ENCODE data around the gene SCYGR6. TPM values are rescaled to one million over a fixed set of nuclear protein-coding genes. Genes with fewer than 3 reads are reported as not detected.
A peak's percentile ranks its signal among the peaks of the same experiment; 100 is the strongest.

The SCYGR6 gene, protein sequence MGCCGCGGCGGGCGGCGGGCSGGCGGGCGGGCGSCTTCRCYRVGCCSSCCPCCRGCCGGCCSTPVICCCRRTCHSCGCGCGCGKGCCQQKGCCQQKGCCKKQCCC
- not detected for polyA plus RNA-seq (2012; ENCODE audit: low read depth, missing spikeins)

DNA sequence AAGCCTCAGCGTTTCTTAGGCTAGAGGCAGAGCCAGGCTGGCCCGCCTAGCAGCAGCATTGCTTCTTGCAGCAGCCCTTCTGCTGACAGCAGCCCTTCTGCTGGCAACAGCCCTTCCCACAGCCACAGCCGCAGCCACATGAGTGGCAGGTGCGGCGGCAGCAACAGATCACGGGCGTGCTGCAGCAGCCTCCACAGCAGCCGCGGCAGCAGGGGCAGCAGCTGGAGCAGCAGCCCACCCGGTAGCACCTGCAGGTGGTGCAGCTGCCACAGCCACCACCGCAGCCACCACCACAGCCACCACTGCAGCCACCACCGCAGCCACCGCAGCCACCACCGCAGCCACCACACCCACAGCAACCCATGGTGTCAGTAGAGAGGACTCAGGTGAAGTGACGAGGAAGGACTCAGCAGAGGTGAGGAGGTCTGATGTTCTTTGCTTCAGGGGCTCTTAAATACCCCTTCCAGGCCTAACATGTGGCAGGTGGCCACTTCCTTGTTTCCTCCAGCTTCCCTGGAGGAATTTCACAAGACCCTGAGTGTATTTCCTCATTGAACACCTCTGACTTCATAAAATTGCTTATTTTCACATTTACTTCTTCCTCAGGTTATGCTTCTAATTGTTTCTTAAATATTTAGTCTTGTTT is at the start of gene SCYGR6:
SCYGR6 (minus strand) TSS at position 364 of the 646 bp plus-strand sequence; CDS start at position 364, 0 bp downstream.
- DNase-seq (ENCODE audit: insufficient read length, low spot score) (no peak), FAIRE-seq (no peak)
- TF ChIP-seq PAX5 (IDR thresholded peaks at IDR 0.05; ENCODE audit: insufficient read depth, low read length, severe bottlenecking) (no peak), POLR2AphosphoS5 (IDR thresholded peaks at IDR 0.05; ENCODE audit: low read depth, low read length) (no peak), POLR2A (IDR thresholded peaks at IDR 0.05; ENCODE audit: low read depth, low read length) (no peak), POU2F2 (IDR thresholded peaks at IDR 0.05; ENCODE audit: low read depth, low read length) (no peak), SPI1 (IDR thresholded peaks at IDR 0.05; ENCODE audit: low read depth, low read length) (no peak), TAF1 (IDR thresholded peaks at IDR 0.05; ENCODE audit: low read depth, low read length) (no peak)

DNA sequence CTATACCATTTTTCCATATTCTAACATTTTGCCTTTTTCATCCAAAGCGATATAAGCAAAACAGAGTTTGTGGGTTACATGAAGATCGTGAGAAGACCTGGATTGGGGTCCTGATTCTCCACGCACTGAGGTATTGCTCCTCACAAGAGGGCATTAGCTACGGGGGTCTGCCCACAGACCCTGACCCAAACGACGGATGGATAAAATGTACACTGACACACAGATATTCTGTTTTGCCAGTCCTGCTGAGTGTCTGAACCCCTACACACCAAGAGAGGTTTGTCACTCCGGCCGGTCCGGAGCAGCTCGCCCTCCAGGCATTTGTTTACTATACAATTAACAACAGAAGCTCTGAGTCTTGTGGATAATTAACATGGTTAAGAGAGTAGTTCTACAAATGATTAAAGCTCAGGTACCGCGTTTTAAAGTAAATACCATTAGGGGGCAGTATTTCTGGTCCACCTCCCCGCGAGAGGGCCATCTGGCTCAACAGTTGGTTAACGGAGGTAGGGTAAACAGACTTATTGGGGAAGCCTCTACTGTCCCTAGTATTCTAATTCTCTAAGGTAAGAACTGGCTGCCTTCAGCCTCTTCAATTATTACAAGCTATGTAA is 49.6 kb upstream of the SCYGR6 start:
- DNase-seq (ENCODE audit: insufficient read length, low spot score) (no peak), FAIRE-seq (peak; percentile 48)
- TF ChIP-seq PAX5 (IDR thresholded peaks at IDR 0.05; ENCODE audit: insufficient read depth, low read length, severe bottlenecking) (no peak), POU2F2 (IDR thresholded peaks at IDR 0.05; ENCODE audit: low read depth, low read length) (no peak), POLR2A (IDR thresholded peaks at IDR 0.05; ENCODE audit: low read depth, low read length) (no peak), TAF1 (IDR thresholded peaks at IDR 0.05; ENCODE audit: low read depth, low read length) (no peak), SPI1 (IDR thresholded peaks at IDR 0.05; ENCODE audit: low read depth, low read length) (no peak), POLR2AphosphoS5 (IDR thresholded peaks at IDR 0.05; ENCODE audit: low read depth, low read length) (no peak)

DNA sequence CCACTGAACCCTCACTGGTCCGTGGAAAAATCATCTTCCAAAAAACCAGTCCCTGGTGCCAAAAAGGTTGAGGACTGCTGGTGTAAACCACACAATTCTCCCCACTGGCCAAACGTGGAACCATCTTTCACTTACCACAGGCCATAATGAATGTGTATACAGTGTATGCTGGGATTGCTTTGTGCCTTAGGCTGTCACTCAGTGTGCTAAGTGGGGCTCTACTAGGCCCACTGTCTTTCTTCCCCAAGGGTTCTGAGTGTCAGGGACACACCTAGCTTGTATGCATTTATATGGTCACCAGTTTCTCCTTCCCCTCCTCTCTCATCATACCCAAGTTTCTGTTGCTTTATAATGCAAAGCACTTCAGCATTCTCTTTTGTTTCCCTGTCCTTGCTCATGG is 48.4 kb upstream of the SCYGR6 start:
- TF ChIP-seq PAX5 (IDR thresholded peaks at IDR 0.05; ENCODE audit: insufficient read depth, low read length, severe bottlenecking), result no peak
- TF ChIP-seq SPI1 (IDR thresholded peaks at IDR 0.05; ENCODE audit: low read depth, low read length), result no peak
- TF ChIP-seq TAF1 (IDR thresholded peaks at IDR 0.05; ENCODE audit: low read depth, low read length), result no peak
- no peak for TF ChIP-seq POU2F2 (IDR thresholded peaks at IDR 0.05; ENCODE audit: low read depth, low read length)
- no peak for TF ChIP-seq POLR2A (IDR thresholded peaks at IDR 0.05; ENCODE audit: low read depth, low read length)
- no peak for TF ChIP-seq POLR2AphosphoS5 (IDR thresholded peaks at IDR 0.05; ENCODE audit: low read depth, low read length)
- DNase-seq (ENCODE audit: insufficient read length, low spot score), result no peak
- no peak for FAIRE-seq

DNA sequence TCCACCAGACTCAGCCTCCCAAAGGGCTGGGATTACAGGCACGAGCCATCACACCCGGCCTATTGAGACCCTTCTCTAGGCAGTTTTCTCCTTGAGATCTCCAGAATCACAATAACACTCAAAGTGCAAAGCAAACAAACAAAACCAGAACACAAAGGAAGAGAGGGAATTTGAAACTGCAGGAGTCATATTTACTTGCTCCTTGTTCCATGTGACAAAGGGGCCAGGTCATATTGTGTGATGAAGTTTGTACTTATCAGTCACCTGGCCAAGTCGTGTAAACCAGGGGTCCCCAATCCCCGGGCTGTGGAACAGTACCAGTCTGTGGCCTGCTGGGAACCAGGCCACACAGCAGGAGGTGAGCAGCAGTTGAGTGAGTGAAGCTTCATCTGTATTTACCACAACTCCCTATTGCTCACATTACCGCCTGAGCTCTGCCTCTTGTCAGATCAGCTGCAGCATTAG is 47.7 kb upstream of the SCYGR6 start:
- no peak for DNase-seq (ENCODE audit: insufficient read length, low spot score)
- FAIRE-seq, result no peak
- TF ChIP-seq POLR2AphosphoS5 (IDR thresholded peaks at IDR 0.05; ENCODE audit: low read depth, low read length), result no peak

DNA sequence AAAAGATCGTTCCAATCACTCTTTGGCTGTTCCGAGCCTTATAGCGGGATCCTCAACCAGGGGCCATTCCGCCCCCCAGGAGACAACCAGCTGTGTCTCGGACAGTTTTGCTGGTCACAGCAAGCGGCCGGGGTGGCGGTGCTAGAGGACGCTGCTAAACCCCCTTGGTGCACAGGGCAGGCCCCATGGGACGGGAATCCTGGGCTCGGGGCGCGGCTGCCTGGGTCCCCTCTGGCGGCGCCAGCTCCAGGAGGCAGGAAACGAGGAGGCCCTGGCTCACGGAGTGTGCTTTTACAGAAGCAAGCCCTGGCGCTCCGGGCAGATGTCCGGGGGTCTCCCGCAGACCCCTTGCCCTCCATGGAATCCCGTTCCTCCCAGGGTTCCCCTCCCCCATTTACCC is 43.3 kb upstream of the SCYGR6 start:
- DNase-seq (ENCODE audit: insufficient read length, low spot score) (no peak), FAIRE-seq (no peak)
- TF ChIP-seq SPI1 (IDR thresholded peaks at IDR 0.05; ENCODE audit: low read depth, low read length) (no peak), POLR2A (IDR thresholded peaks at IDR 0.05; ENCODE audit: low read depth, low read length) (no peak), TAF1 (IDR thresholded peaks at IDR 0.05; ENCODE audit: low read depth, low read length) (no peak), PAX5 (IDR thresholded peaks at IDR 0.05; ENCODE audit: insufficient read depth, low read length, severe bottlenecking) (no peak), POU2F2 (IDR thresholded peaks at IDR 0.05; ENCODE audit: low read depth, low read length) (no peak), POLR2AphosphoS5 (IDR thresholded peaks at IDR 0.05; ENCODE audit: low read depth, low read length) (no peak)

DNA sequence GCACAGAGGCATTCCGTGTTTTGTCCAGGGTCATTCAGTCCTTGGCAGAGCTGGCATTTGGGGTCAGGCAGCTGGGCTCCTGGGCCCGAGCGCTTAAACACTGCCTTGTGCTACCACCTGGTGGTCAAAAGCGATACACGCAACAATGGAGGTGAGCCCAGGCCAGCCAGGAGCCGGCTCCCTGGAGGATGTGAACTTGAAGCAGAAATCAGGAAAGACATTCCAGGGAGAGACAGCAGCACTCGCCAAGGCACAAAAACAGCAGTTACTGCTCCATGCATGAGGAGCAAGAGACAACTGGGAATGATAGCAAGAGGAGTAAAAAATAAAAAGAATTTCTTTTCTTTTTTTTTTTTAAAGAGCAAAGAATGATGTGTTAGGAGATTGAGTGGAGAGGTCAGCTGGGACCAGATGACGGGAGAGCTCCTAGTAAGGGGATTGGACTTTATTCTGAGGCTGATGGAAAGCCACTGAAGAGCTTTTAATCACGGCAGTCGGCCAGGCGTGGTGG is 41.9 kb upstream of the SCYGR6 start:
- DNase-seq (ENCODE audit: insufficient read length, low spot score) (peak; percentile 71), FAIRE-seq (peak; percentile 78)
- TF ChIP-seq POU2F2 (IDR thresholded peaks at IDR 0.05; ENCODE audit: low read depth, low read length) (no peak), POLR2A (IDR thresholded peaks at IDR 0.05; ENCODE audit: low read depth, low read length) (no peak), TAF1 (IDR thresholded peaks at IDR 0.05; ENCODE audit: low read depth, low read length) (no peak), SPI1 (IDR thresholded peaks at IDR 0.05; ENCODE audit: low read depth, low read length) (no peak), PAX5 (IDR thresholded peaks at IDR 0.05; ENCODE audit: insufficient read depth, low read length, severe bottlenecking) (no peak), POLR2AphosphoS5 (IDR thresholded peaks at IDR 0.05; ENCODE audit: low read depth, low read length) (no peak)

DNA sequence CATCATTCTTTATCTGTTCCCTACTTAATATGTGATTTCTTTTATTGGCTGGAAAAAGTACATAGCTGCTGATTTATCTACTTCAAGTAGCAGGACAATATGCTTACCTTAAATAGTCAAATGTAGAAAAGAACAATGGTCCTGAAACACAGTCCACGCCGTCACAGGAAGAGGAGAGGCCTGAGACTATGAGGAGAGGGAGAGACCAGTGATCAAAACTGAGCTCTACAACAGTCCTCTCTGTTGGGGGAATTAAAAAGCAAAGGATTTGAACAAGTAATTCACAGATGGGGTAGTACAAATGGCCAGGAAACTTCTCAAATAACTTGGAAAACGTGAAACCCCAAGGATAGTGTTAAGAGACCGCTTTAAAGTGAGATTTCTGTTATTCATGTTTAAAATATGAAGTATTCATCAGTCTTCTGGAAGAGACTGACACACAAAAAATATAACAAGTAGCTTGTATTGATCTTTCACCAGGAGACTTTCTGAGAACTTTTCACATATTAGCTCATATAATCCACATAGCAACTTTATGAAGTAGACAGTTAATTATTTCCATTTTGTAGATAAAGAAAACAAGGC is 41.3 kb upstream of the SCYGR6 start:
- no peak for TF ChIP-seq POLR2AphosphoS5 (IDR thresholded peaks at IDR 0.05; ENCODE audit: low read depth, low read length)
- TF ChIP-seq PAX5 (IDR thresholded peaks at IDR 0.05; ENCODE audit: insufficient read depth, low read length, severe bottlenecking), result no peak
- no peak for TF ChIP-seq SPI1 (IDR thresholded peaks at IDR 0.05; ENCODE audit: low read depth, low read length)
- TF ChIP-seq TAF1 (IDR thresholded peaks at IDR 0.05; ENCODE audit: low read depth, low read length), result no peak
- TF ChIP-seq POU2F2 (IDR thresholded peaks at IDR 0.05; ENCODE audit: low read depth, low read length), result no peak
- TF ChIP-seq POLR2A (IDR thresholded peaks at IDR 0.05; ENCODE audit: low read depth, low read length), result no peak
- DNase-seq (ENCODE audit: insufficient read length, low spot score) (no peak), FAIRE-seq (no peak)

DNA sequence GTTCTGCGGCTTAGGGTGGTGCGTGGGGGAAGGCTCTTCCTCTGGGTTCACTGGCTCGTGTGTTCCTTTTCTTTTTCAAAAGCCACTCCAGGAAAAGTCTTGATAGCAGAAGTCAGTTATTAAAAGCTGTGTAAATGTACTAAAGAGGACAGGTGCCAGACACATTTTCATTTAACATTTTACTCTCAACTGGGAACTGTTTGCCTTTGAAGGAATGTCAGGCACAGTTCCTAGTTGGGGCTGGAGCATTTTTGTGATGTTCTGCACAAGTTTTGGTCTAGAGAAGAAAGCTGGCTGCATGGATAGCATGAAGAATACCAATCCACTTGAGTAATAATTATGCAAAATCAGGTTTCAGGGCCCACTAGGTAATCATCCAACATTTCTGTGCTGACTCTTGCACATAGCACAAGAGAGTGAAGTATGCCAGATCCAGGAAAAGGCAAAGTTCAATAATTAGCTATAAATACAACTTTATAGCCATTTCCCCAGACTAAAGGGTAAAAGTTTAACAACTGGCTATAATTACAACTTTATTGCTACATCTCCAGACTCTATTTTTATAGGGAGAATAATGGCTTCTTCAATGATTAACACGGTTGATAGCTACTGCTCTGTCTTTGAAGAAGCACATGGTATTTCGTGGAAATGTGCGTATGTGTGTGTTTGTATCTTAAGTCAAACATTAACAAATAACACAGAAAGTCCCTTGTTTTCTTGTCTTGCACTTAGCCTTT is 37.4 kb upstream of the SCYGR6 start:
- TF ChIP-seq PAX5 (IDR thresholded peaks at IDR 0.05; ENCODE audit: insufficient read depth, low read length, severe bottlenecking), result no peak
- no peak for TF ChIP-seq SPI1 (IDR thresholded peaks at IDR 0.05; ENCODE audit: low read depth, low read length)
- no peak for TF ChIP-seq POLR2A (IDR thresholded peaks at IDR 0.05; ENCODE audit: low read depth, low read length)
- TF ChIP-seq POU2F2 (IDR thresholded peaks at IDR 0.05; ENCODE audit: low read depth, low read length), result no peak
- TF ChIP-seq TAF1 (IDR thresholded peaks at IDR 0.05; ENCODE audit: low read depth, low read length), result no peak
- TF ChIP-seq POLR2AphosphoS5 (IDR thresholded peaks at IDR 0.05; ENCODE audit: low read depth, low read length), result no peak
- FAIRE-seq (no peak), DNase-seq (ENCODE audit: insufficient read length, low spot score) (no peak)
